H1 (cell line): ENCODE results near the gene USP9Y. TPM values are rescaled to one million over a fixed set of nuclear protein-coding genes. Genes with fewer than 3 reads are reported as not detected.

Source experiments
- CTCF ChIA-PET: fragments of 300-600 bp; sonication (Branson Sonifier 250); formaldehyde crosslinking; loops from one replicate; lab custom pipeline; 2021; ENCODE audit not compliant: partially characterized antibody; lab: Charles Lee
- POLR2A ChIA-PET: fragments of 300-600 bp; sonication (Branson Sonifier 250); formaldehyde crosslinking; loops from one replicate; lab custom pipeline; 2021; ENCODE audit warnings: inconsistent platforms; ENCODE audit not compliant: partially characterized antibody; lab: Charles Lee
- DNase-seq, 2 experiments: peaks; one replicate each; pipeline versions ENCODE4 v3.0.0 to v3.0.0-alpha.2; 2010 to 2022; ENCODE audit warnings: low spot score in 2 of 2, low read depth in 1 of 2, mixed read lengths in 1 of 2
- FAIRE-seq: peaks from 2 replicates; lab custom pipeline; 2011; peaks lifted over from hg19 to GRCh38; lab: Jason Lieb, UNC
- H2AFZ ChIP-seq: 2 replicates; pipeline ENCODE4 v1.8.1; 2012; ENCODE audit warnings: low read length, inconsistent platforms
- H2AK5ac ChIP-seq: 2 replicates; pipeline ENCODE4 v1.6.1; 2013; ENCODE audit warnings: low read depth, low read length
- H2BK120ac ChIP-seq: replicated peaks from 2 replicates; pipeline ENCODE3; 2013; ENCODE audit warnings: low read depth, low read length, inconsistent platforms
- H2BK12ac ChIP-seq: 2 replicates; pipeline ENCODE4 v1.6.1; 2013; ENCODE audit warnings: low read depth, low read length
- H2BK15ac ChIP-seq: 2 replicates; pipeline ENCODE4 v1.6.1; 2013; ENCODE audit warnings: low read length
- H2BK20ac ChIP-seq: 2 replicates; pipeline ENCODE4 v1.6.1; 2013; ENCODE audit warnings: low read length
- H2BK5ac ChIP-seq: 2 replicates; pipeline ENCODE4 v1.6.1; 2013; ENCODE audit warnings: low read depth, low read length
- H3K14ac ChIP-seq: 2 replicates; pipeline ENCODE4 v1.6.1; 2013; ENCODE audit warnings: inconsistent platforms; ENCODE audit not compliant: insufficient read length
- H3K18ac ChIP-seq: 2 replicates; pipeline ENCODE4 v1.6.1; 2013; ENCODE audit warnings: low read length; ENCODE audit errors: extremely low read depth
- H3K23ac ChIP-seq: 2 replicates; pipeline ENCODE4 v1.6.1; 2013; ENCODE audit warnings: inconsistent platforms; ENCODE audit not compliant: insufficient read length
- H3K23me2 ChIP-seq: 2 replicates; pipeline ENCODE4 v1.6.1; 2013; ENCODE audit warnings: low read depth, low read length
- H3K27ac ChIP-seq: 2 replicates; pipeline ENCODE4 v1.6.1; 2011; ENCODE audit warnings: low read depth, low read length, inconsistent platforms
- H3K27me3 ChIP-seq, 4 experiments: replicated peaks in 1 of 4; 1 replicate in 1 of 4; 2 replicates in 3 of 4; pipeline versions ENCODE4 v1.6.1 to v1.8.1; 2011 to 2013; ENCODE audit warnings: low read length in 3 of 4, mild to moderate bottlenecking in 3 of 4, inconsistent platforms in 2 of 4, mixed read lengths in 2 of 4, moderate library complexity in 1 of 4; ENCODE audit not compliant: control insufficient read depth in 3 of 4, insufficient read depth in 3 of 4; ENCODE audit errors: extremely low read depth in 1 of 4
- H3K36me3 ChIP-seq, 4 experiments: 2 replicates each; pipeline versions ENCODE4 v1.6.1 to v1.8.1; 2011 to 2013; ENCODE audit warnings: mild to moderate bottlenecking in 4 of 4, low read length in 3 of 4, moderate library complexity in 2 of 4, control low read depth in 1 of 4, inconsistent platforms in 1 of 4; ENCODE audit not compliant: insufficient read depth in 4 of 4, control insufficient read depth in 2 of 4
- H3K4ac ChIP-seq: replicated peaks from 2 replicates; pipeline ENCODE3; 2013; ENCODE audit warnings: low read length, low read depth, mixed read lengths, inconsistent platforms; ENCODE audit not compliant: insufficient read length
- H3K4me1 ChIP-seq, 4 experiments: replicated peaks in 1 of 4; 1 replicate in 1 of 4; 2 replicates in 3 of 4; pipeline versions ENCODE4 v1.6.1 to v1.8.1; 2011 to 2013; ENCODE audit warnings: low read length in 3 of 4, inconsistent platforms in 2 of 4, mixed read lengths in 1 of 4; ENCODE audit not compliant: insufficient read depth in 4 of 4, control insufficient read depth in 3 of 4
- H3K4me2 ChIP-seq, 2 experiments: 2 replicates each; pipeline versions ENCODE4 v1.6.1 to v1.8.1; 2011 to 2013; ENCODE audit warnings: low read depth in 2 of 2, low read length in 2 of 2, control low read depth in 1 of 2, inconsistent platforms in 1 of 2, mild to moderate bottlenecking in 1 of 2; ENCODE audit not compliant: insufficient read depth in 1 of 2
- H3K4me3 ChIP-seq, 4 experiments: fragments of 200-600, 300-600 bp in 1 of 4; sonication (generic), shearing (Covaris generic), sonication (Bioruptor Twin) in 1 of 4; 2 replicates each; pipeline versions ENCODE4 v1.5.1 to v1.8.1; 2011 to 2016; ENCODE audit warnings: low read length in 4 of 4, low read depth in 3 of 4, control low read depth in 2 of 4, inconsistent platforms in 2 of 4, mild to moderate bottlenecking in 2 of 4, mixed read lengths in 1 of 4, moderate library complexity in 1 of 4; ENCODE audit not compliant: insufficient read depth in 2 of 4; ENCODE audit errors: extremely low read depth in 1 of 4
- H3K56ac ChIP-seq: replicated peaks from 2 replicates; pipeline ENCODE3; 2013; ENCODE audit warnings: low read depth, mild to moderate bottlenecking, mixed read lengths, low read length, inconsistent platforms; ENCODE audit not compliant: insufficient read length
- H3K79me1 ChIP-seq: 2 replicates; pipeline ENCODE4 v1.6.1; 2013; ENCODE audit warnings: low read depth, low read length, control low read depth
- H3K79me2 ChIP-seq, 2 experiments: 2 replicates each; pipeline versions ENCODE4 v1.6.1 to v1.8.1; 2012 to 2013; ENCODE audit warnings: low read length in 2 of 2, mild to moderate bottlenecking in 2 of 2, inconsistent platforms in 1 of 2; ENCODE audit not compliant: insufficient read depth in 2 of 2, control insufficient read depth in 1 of 2
- H3K9ac ChIP-seq, 4 experiments: replicated peaks in 1 of 4; 1 replicate in 1 of 4; 2 replicates in 3 of 4; pipeline versions ENCODE4 v1.6.1 to v1.8.1; 2011 to 2013; ENCODE audit warnings: low read depth in 3 of 4, low read length in 3 of 4, control low read depth in 2 of 4, mild to moderate bottlenecking in 2 of 4, moderate library complexity in 2 of 4, inconsistent platforms in 1 of 4; ENCODE audit errors: extremely low read depth in 1 of 4
- H3K9me3 ChIP-seq, 2 experiments: 2 replicates each; pipeline versions ENCODE4 v1.6.1 to v1.8.1; 2012 to 2013; ENCODE audit warnings: mild to moderate bottlenecking in 2 of 2, moderate library complexity in 2 of 2, control low read depth in 1 of 2, inconsistent platforms in 1 of 2, low read depth in 1 of 2, low read length in 1 of 2, mixed read lengths in 1 of 2; ENCODE audit not compliant: insufficient read depth in 2 of 2
- H4K20me1 ChIP-seq, 2 experiments: replicated peaks in 1 of 2; 2 replicates each; pipeline versions ENCODE3 to v1.8.1; 2011 to 2013; ENCODE audit warnings: inconsistent platforms in 2 of 2, low read length in 2 of 2, mild to moderate bottlenecking in 1 of 2; ENCODE audit not compliant: insufficient read depth in 2 of 2, control insufficient read depth in 1 of 2
- H4K5ac ChIP-seq: 2 replicates; pipeline ENCODE4 v1.6.1; 2013; ENCODE audit warnings: low read length, low read depth, mixed read lengths, inconsistent platforms; ENCODE audit not compliant: insufficient read length
- H4K8ac ChIP-seq: 2 replicates; pipeline ENCODE4 v1.8.0; 2013; ENCODE audit warnings: mild to moderate bottlenecking, moderate library complexity, low read length, inconsistent platforms; ENCODE audit not compliant: insufficient read depth; ENCODE audit errors: extremely low read depth
- H4K91ac ChIP-seq: replicated peaks from 2 replicates; pipeline ENCODE3; 2013; ENCODE audit warnings: low read length, mixed read lengths, inconsistent platforms; ENCODE audit not compliant: insufficient read length
- EGR1 ChIP-seq: IDR thresholded peaks from 2 replicates; pipeline ENCODE4 v1.6.1; 2011; ENCODE audit warnings: low read depth, low read length, borderline replicate concordance
- POLR2A ChIP-seq, 2 experiments: IDR thresholded peaks; 1 replicate in 1 of 2; 2 replicates in 1 of 2; pipeline ENCODE4 v1.6.1; 2011; ENCODE audit warnings: low read depth in 2 of 2, low read length in 2 of 2, mild to moderate bottlenecking in 2 of 2; ENCODE audit errors: control extremely low read depth in 1 of 2
- RAD21 ChIP-seq, 2 experiments: IDR thresholded peaks in 1 of 2; conservative IDR thresholded peaks in 1 of 2; 2 replicates each; pipeline ENCODE4 v1.6.1; 2011; ENCODE audit warnings: low read depth in 2 of 2, low read length in 2 of 2, improper control_type of control experiment in 1 of 2, inconsistent platforms in 1 of 2, mild to moderate bottlenecking in 1 of 2, moderate library complexity in 1 of 2
- TAF1 ChIP-seq: IDR thresholded peaks from 2 replicates; pipeline ENCODE4 v1.6.1; 2011; ENCODE audit warnings: mild to moderate bottlenecking, low read depth, low read length
- TBP ChIP-seq: IDR thresholded peaks from 2 replicates; pipeline ENCODE4 v1.6.1; 2011; ENCODE audit warnings: low read depth, low read length, improper control_type of control experiment
- YY1 ChIP-seq: IDR thresholded peaks from 2 replicates; pipeline ENCODE4 v1.6.1; 2011; ENCODE audit warnings: low read depth, mild to moderate bottlenecking, low read length
- WGBS, 2 experiments: shearing (Covaris generic) in 1 of 2; methylation state at CpG; one replicate each; pipeline versions ENCODE4 v1.1.6 to v1.1.7; 2013 to 2015; ENCODE audit warnings: low lambda C conversion rate in 2 of 2, mixed read lengths in 2 of 2, inconsistent platforms in 1 of 2, low coverage in 1 of 2, missing lambda C conversion rate in 1 of 2; ENCODE audit not compliant: insufficient replicate concordance in 2 of 2, insufficient coverage in 1 of 2, insufficient read length in 1 of 2; ENCODE audit errors: extremely low coverage in 1 of 2, missing lambda C conversion rate in 1 of 2; 5-methylcytosine and 5-hydroxymethylcytosine counted together
- polyA plus RNA-seq, 7 experiments: library from polyadenylated mRNA; depleted of rRNA in 3 of 7; stranded (reverse) in 5 of 7; unstranded in 2 of 7; fragments of >200 nt in 5 of 7; fragments of 200-250 nt in 2 of 7; gene quantifications; 1 replicate in 5 of 7; 2 replicates in 1 of 7; 4 replicates in 1 of 7; pipeline versions ENCODE4 v1.2.1 to v1.2.3, GENCODE V29; 2011 to 2013; ENCODE audit warnings: missing spikeins in 2 of 7, mixed read lengths in 2 of 7
- total RNA-seq: library from RNA; stranded (reverse); fragmentation: NEBNext Ultra II Directional; extraction: Animal tissue kit (Norgen Biotek cat#: 25700); gene quantifications from 2 replicates; pipeline ENCODE4 v1.2.1, GENCODE V29; 2021

Gene USP9Y
- total and polyA plus RNA-seq, 2 of the 8 experiments (the other 6 are each of a cell fraction or from before 2014, with no cell fraction given) = 28.3 to 34.1 TPM

- Histone ChIP-seq H3K27ac (peak overlapping the region; percentile 92), H4K20me1 (peaks cover 3 to 5% of the 10 kb centered on the region in 2 experiments), H3K4me1 (no peaks in the 10 kb centered on the region; a peak in 1 of 7 replicates), H2BK20ac (no peak overlapping the region), H3K4ac (no peak overlapping the region), H4K91ac (peak overlapping the region; percentile 81), H3K4me3 (peak overlapping the region; percentile 89 to 100 (median 91)), H4K5ac (peak overlapping the region; percentile 60), H3K9ac (peak overlapping the region; percentile 59 to 99 (median 95)), H3K79me2 (peaks cover 32 to 59% of the 10 kb centered on the region in 2 experiments), H3K18ac (no peak overlapping the region), H3K23me2 (no peaks in the 10 kb centered on the region; the same call in 1 of the 2 replicates), H2AFZ (no peak overlapping the region), H3K23ac (no peak overlapping the region), H3K9me3 (no peaks in the 10 kb centered on the region), H2BK120ac (no peak overlapping the region), H2BK15ac (no peak overlapping the region), H3K79me1 (no peaks in the 10 kb centered on the region), H3K56ac (no peak overlapping the region), H3K4me2 (peak overlapping the region; percentile 62 to 94), H3K27me3 (no peaks in the 10 kb centered on the region), H4K8ac (no peak overlapping the region; the same call in 1 of the 2 replicates), H2AK5ac (no peak overlapping the region), H2BK5ac (peak overlapping the region; percentile 76; the same call in 1 of the 2 replicates), H3K36me3 (peaks cover 0 to 8% (median 0%) of the 10 kb centered on the region in 4 experiments; a peak in 2 of 8 replicates), H2BK12ac (no peak overlapping the region), H3K14ac (no peak overlapping the region)
- WGBS, 2 experiments = 2% methylated on average over 19 of the region's 19 CpGs; no CpG with 5 or more reads in 1 of the 2 experiments
- CTCF ChIA-PET = no interaction called here
- DNase-seq = peak in 1 of 2 experiments; percentile 53
- TF ChIP-seq POLR2A (IDR thresholded peaks at IDR 0.05; ENCODE audit: control extremely low read depth in 1 of 2, low read depth in 2 of 2, low read length in 2 of 2) (peak in 1 of 2 experiments; percentile 53; a peak in 2 of 3 replicates), TAF1 (0 out of 2 replicates have a peak, but pooled peaks have one; percentile 43), EGR1 (no peak), YY1 (peak; percentile 35; the same call in 1 of the 2 replicates), TBP (peak; percentile 9; the same call in 1 of the 2 replicates), RAD21 (IDR thresholded peaks at IDR 0.05 in 1 of 2, conservative IDR thresholded peaks at IDR 0.05 in 1 of 2; ENCODE audit: low read depth in 2 of 2, low read length in 2 of 2) (no peak)
- no peak for FAIRE-seq
- POLR2A ChIA-PET = interaction anchor here (1.1 kb wide), 1 partner anchor 14 kb away, joined by 3 read pairs; no protein-coding TSS in a partner anchor
These were observed 204.5 kb downstream of the USP9Y start for GRCh38 chrY:12905517-12905872.
